ENCODE data around the gene C12orf60. TPM values are rescaled to one million over a fixed set of nuclear protein-coding genes. Genes with fewer than 3 reads are reported as not detected.

Gene C12orf60
- total RNA-seq, 2 donors from 2014 or later, result 2.5 to 3.3 TPM

DNA sequence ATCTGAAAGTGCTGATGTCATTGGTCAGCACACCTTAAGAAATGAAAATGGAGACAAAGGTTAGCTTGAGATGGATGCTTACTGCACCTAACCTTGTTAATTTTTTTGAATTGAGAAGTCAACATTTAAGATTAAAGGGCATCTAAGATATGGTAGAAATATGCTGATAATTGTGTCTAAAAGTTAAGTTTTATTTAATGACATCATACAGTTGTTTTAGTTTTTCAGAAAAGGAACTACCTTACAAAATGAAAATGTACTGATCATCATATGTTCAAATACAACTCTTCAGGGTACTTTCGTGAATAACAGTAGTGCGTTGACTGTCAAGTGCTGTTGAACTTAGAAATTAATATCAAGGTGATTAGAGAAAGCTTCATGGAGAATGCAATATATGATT lies 8.0 kb downstream of the C12orf60 start:
- Histone ChIP-seq H3K36me3 (ENCODE audit: control insufficient read depth, insufficient read depth, low read length) (no peaks in the 10 kb centered on the region), H3K27me3 (ENCODE audit: control insufficient read depth, insufficient read depth, low read length, poor library complexity, severe bottlenecking) (no peaks in the 10 kb centered on the region), H3K27ac (ENCODE audit: low read depth, low read length) (no peak overlapping the region), H3K9me3 (ENCODE audit: control insufficient read depth, low read length) (no peaks in the 10 kb centered on the region), H3K4me3 (ENCODE audit: low read length) (no peak overlapping the region), H3K9ac (ENCODE audit: extremely low read depth, low read length, poor library complexity, severe bottlenecking) (no peak overlapping the region), H3K4me1 (ENCODE audit: control insufficient read depth, insufficient read depth, low read length) (no peaks in the 10 kb centered on the region)
- Mint-ChIP-seq H3K36me3 (ENCODE audit: low read depth) (no peaks in the 10 kb centered on the region), H3K4me1 (no peaks in the 10 kb centered on the region), H3K27ac (no peak overlapping the region), H3K9me3 (no peaks in the 10 kb centered on the region), H3K4me3 (no peak overlapping the region), H3K27me3 (ENCODE audit: insufficient read depth) (no peaks in the 10 kb centered on the region)
- TF ChIP-seq, protein P1, sequence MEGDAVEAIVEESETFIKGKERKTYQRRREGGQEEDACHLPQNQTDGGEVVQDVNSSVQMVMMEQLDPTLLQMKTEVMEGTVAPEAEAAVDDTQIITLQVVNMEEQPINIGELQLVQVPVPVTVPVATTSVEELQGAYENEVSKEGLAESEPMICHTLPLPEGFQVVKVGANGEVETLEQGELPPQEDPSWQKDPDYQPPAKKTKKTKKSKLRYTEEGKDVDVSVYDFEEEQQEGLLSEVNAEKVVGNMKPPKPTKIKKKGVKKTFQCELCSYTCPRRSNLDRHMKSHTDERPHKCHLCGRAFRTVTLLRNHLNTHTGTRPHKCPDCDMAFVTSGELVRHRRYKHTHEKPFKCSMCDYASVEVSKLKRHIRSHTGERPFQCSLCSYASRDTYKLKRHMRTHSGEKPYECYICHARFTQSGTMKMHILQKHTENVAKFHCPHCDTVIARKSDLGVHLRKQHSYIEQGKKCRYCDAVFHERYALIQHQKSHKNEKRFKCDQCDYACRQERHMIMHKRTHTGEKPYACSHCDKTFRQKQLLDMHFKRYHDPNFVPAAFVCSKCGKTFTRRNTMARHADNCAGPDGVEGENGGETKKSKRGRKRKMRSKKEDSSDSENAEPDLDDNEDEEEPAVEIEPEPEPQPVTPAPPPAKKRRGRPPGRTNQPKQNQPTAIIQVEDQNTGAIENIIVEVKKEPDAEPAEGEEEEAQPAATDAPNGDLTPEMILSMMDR (conservative IDR thresholded peaks at IDR 0.05), result no peak
- DNase-seq, result no peak
- 92 to 98% methylated on average over 2 of the region's 2 CpGs for WGBS, 2 experiments (ENCODE audit: insufficient coverage in 1 of 2, insufficient read length in 1 of 2)

DNA sequence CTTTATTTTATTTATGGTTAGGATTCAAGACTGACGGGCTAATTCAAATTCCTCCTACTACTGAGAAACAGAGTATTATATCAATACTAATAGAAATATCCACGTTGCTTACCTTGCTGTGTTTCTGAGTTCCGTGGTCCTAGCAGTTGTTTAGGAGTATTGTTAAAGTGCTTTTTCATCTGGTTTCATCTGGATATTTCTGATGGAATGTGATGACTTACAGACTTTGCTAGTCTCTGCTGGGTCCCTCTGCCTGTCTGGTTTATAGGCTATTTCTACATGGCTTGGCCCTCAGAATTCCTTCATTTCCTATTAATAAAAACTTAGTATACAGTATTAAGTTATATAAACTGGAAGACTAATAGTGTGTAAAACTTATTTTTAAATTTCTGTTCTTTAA lies 10.5 kb downstream of the C12orf60 start, which contains the start of gene SMCO3:
Gene SMCO3, minus strand, starts transcription at position 169 of the 400 bp plus-strand sequence. CDS start 7,502 bp downstream, outside the sequence.
- Histone ChIP-seq H3K27ac (ENCODE audit: low read depth, low read length) (no peak within 1 kb of the TSS), H3K4me1 (ENCODE audit: control insufficient read depth, insufficient read depth, low read length) (no peaks in the 10 kb centered on the region), H3K27me3 (ENCODE audit: control insufficient read depth, insufficient read depth, low read length, poor library complexity, severe bottlenecking) (no peaks in the 10 kb centered on the region), H3K9ac (ENCODE audit: extremely low read depth, low read length, poor library complexity, severe bottlenecking) (no peak within 1 kb of the TSS), H3K4me3 (ENCODE audit: low read length) (no peak within 1 kb of the TSS), H3K9me3 (ENCODE audit: control insufficient read depth, low read length) (no peaks in the 10 kb centered on the region), H3K36me3 (ENCODE audit: control insufficient read depth, insufficient read depth, low read length) (no peaks in the 10 kb centered on the region)
- Mint-ChIP-seq H3K36me3 (ENCODE audit: low read depth) (no peaks in the 10 kb centered on the region), H3K4me1 (no peaks in the 10 kb centered on the region), H3K9me3 (peaks cover 2% of the 10 kb centered on the region), H3K27me3 (ENCODE audit: insufficient read depth) (no peaks in the 10 kb centered on the region), H3K27ac (no peak within 1 kb of the TSS), H3K4me3 (no peak within 1 kb of the TSS)
- WGBS, 2 experiments (ENCODE audit: insufficient coverage in 1 of 2, insufficient read length in 1 of 2), result 92% methylated on average over 3 of the region's 3 CpGs; no CpG with 5 or more reads in 1 of the 2 experiments
- DNase-seq, result no peak
- TF ChIP-seq, protein P1 (conservative IDR thresholded peaks at IDR 0.05), result no peak

DNA sequence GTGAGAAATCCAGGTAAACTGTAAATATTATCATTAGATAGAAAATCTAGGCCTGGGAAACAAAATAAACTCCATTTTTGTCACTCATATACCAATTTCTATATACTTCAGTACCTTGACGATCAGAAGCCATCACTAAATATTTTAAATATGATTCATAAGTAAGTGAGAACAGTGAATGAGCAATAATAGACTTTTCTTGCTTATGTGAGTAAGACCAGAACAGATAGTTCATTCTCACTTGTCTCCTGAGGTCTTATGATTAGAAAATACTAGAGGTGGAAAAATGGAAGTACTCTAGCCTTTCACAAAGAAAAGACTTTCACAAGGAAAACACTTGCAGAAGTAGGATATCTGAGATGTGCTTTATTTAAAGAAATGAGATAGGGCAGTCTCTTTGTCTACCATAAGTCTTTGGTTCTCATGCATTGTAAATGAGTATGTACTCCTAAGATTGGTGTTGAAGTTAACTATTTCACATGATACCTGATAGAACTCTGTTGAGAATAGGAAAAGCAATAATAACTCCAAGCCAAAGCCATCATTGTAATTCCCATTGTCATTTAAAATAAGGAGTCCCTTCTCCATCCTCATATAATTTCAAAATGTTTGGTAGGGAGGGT lies 20.7 kb downstream of the C12orf60 start:
- no CpG with 5 or more reads among the region's 1 CpG for WGBS, 2 experiments (ENCODE audit: insufficient coverage in 1 of 2, insufficient read length in 1 of 2)
- Mint-ChIP-seq H3K4me3 (no peak overlapping the region), H3K27me3 (ENCODE audit: insufficient read depth) (no peaks in the 10 kb centered on the region), H3K36me3 (ENCODE audit: low read depth) (no peaks in the 10 kb centered on the region), H3K27ac (no peak overlapping the region), H3K9me3 (no peaks in the 10 kb centered on the region), H3K4me1 (no peaks in the 10 kb centered on the region)
- Histone ChIP-seq H3K27me3 (ENCODE audit: control insufficient read depth, insufficient read depth, low read length, poor library complexity, severe bottlenecking) (no peaks in the 10 kb centered on the region), H3K9me3 (ENCODE audit: control insufficient read depth, low read length) (no peaks in the 10 kb centered on the region), H3K36me3 (ENCODE audit: control insufficient read depth, insufficient read depth, low read length) (no peaks in the 10 kb centered on the region), H3K27ac (ENCODE audit: low read depth, low read length) (no peak overlapping the region), H3K9ac (ENCODE audit: extremely low read depth, low read length, poor library complexity, severe bottlenecking) (no peak overlapping the region), H3K4me3 (ENCODE audit: low read length) (no peak overlapping the region), H3K4me1 (ENCODE audit: control insufficient read depth, insufficient read depth, low read length) (no peaks in the 10 kb centered on the region)
- DNase-seq, result no peak
- TF ChIP-seq, protein P1 (conservative IDR thresholded peaks at IDR 0.05), result no peak
